Peyer's patch (tissue), 4 donors: ENCODE results near the gene KIR2DL4. TPM values are rescaled to one million over a fixed set of nuclear protein-coding genes. Genes with fewer than 3 reads are reported as not detected.
"Not testable (repeated sequence)": the region's sequence is repeated elsewhere in the genome, so short reads cannot be mapped to it uniquely, and the experiment has no call there.

ENCODE experiments used
- DNase-seq, 3 donors: peaks; one replicate each; pipeline ENCODE4 v3.0.0-alpha.2; 2017 to 2019
- H3K27ac ChIP-seq, 4 donors: fragments of 200-600 bp; sonication (generic); one replicate each; pipeline ENCODE4 v1.5.1; 2016 to 2019
- H3K27me3 ChIP-seq, 2 donors: fragments of 200-600 bp; sonication (generic); one replicate each; pipeline ENCODE4 v1.5.1; 2019
- H3K36me3 ChIP-seq, 3 donors: fragments of 200-600 bp; sonication (generic); one replicate each; pipeline ENCODE4 v1.5.1; 2016 to 2019
- H3K4me1 ChIP-seq, 4 donors: fragments of 200-600 bp; sonication (generic); one replicate each; pipeline ENCODE4 v1.5.1; 2016 to 2019
- H3K4me3 ChIP-seq, 4 donors: fragments of 200-600 bp; sonication (generic); 1 replicate in 3 of 4; 2 replicates in 1 of 4; pipeline ENCODE4 v1.5.1; 2016 to 2019; ENCODE audit warnings: mild to moderate bottlenecking in 1 of 4
- H3K9me3 ChIP-seq, 4 donors: fragments of 200-600 bp; sonication (generic); one replicate each; pipeline ENCODE4 v1.5.1; 2016 to 2019; ENCODE audit warnings: mild to moderate bottlenecking in 1 of 4
- POLR2A ChIP-seq, 2 donors: fragments of 450-650 bp; IDR thresholded peaks; one replicate each; pipeline ENCODE4 v1.5.1; 2017; ENCODE audit warnings: antibody characterized with exemption in 2 of 2, mild to moderate bottlenecking in 2 of 2, moderate library complexity in 2 of 2
- total RNA-seq, 4 donors: library from RNA; depleted of rRNA; stranded (reverse); fragments of >200 nt; gene quantifications; one replicate each; pipeline ENCODE4 v1.1.0, GENCODE V29; 2016
- TF ChIP-seq, protein P1 (sequence below), 6 experiments: fragments of 450-650 bp in 4 of 6; fragments of 200-600 bp in 2 of 6; sonication (generic) in 1 of 6; IDR thresholded peaks; one replicate each; pipeline ENCODE4 v1.5.1; 2017 to 2019; ENCODE audit warnings: antibody characterized with exemption in 6 of 6, mild to moderate bottlenecking in 3 of 6, moderate library complexity in 1 of 6

Gene KIR2DL4
- total RNA-seq, 4 donors from 2014 or later: 2.0 TPM; not detected in 3

DNA sequence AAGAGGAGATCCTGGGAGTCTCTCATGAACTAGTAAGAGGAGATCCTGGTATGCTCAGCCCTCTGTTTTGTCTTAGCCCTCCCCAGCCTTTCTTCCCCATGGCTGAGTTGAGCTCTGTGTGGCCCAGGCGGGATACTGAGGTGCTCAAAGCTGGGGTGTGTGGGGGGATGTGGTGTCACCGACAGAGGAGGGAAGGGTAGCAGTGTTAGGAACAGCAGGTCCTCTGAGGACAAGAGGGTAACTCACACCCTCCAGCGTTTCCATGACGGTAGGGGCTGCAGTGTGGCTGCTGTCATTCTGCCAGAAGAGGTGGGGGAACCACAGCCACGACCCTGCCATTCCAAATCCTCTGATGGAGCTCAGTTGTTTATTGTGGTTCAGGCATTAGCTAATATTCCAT lies 691 bp downstream of the KIR2DL4 start:
- no peak overlapping the region for H3K4me3 ChIP-seq
- H3K36me3 ChIP-seq: no peaks in the 10 kb centered on the region
- no peaks in the 10 kb centered on the region for H3K9me3 ChIP-seq
- H3K27me3 ChIP-seq: no peaks in the 10 kb centered on the region
- TF ChIP-seq, protein P1, sequence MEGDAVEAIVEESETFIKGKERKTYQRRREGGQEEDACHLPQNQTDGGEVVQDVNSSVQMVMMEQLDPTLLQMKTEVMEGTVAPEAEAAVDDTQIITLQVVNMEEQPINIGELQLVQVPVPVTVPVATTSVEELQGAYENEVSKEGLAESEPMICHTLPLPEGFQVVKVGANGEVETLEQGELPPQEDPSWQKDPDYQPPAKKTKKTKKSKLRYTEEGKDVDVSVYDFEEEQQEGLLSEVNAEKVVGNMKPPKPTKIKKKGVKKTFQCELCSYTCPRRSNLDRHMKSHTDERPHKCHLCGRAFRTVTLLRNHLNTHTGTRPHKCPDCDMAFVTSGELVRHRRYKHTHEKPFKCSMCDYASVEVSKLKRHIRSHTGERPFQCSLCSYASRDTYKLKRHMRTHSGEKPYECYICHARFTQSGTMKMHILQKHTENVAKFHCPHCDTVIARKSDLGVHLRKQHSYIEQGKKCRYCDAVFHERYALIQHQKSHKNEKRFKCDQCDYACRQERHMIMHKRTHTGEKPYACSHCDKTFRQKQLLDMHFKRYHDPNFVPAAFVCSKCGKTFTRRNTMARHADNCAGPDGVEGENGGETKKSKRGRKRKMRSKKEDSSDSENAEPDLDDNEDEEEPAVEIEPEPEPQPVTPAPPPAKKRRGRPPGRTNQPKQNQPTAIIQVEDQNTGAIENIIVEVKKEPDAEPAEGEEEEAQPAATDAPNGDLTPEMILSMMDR (IDR thresholded peaks at IDR 0.05): no peak
- TF ChIP-seq POLR2A (IDR thresholded peaks at IDR 0.05): no peak
- H3K27ac ChIP-seq: no peak overlapping the region
- DNase-seq: no peak
- no peaks in the 10 kb centered on the region for H3K4me1 ChIP-seq

DNA sequence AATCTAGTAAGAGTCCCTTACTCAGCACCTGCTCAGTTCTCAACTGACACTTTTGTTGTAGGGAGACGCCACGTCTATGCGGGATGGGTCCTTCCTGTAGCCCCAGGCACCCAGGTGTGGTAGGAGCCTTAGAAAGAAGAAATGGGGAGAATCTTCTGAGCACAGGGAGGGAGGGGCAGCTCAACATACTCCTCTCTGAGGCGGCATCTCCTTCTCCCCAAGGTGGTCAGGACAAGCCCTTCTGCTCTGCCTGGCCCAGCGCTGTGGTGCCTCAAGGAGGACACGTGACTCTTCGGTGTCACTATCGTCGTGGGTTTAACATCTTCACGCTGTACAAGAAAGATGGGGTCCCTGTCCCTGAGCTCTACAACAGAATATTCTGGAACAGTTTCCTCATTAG lies 1.2 kb downstream of the KIR2DL4 start:
- no peak for DNase-seq

DNA sequence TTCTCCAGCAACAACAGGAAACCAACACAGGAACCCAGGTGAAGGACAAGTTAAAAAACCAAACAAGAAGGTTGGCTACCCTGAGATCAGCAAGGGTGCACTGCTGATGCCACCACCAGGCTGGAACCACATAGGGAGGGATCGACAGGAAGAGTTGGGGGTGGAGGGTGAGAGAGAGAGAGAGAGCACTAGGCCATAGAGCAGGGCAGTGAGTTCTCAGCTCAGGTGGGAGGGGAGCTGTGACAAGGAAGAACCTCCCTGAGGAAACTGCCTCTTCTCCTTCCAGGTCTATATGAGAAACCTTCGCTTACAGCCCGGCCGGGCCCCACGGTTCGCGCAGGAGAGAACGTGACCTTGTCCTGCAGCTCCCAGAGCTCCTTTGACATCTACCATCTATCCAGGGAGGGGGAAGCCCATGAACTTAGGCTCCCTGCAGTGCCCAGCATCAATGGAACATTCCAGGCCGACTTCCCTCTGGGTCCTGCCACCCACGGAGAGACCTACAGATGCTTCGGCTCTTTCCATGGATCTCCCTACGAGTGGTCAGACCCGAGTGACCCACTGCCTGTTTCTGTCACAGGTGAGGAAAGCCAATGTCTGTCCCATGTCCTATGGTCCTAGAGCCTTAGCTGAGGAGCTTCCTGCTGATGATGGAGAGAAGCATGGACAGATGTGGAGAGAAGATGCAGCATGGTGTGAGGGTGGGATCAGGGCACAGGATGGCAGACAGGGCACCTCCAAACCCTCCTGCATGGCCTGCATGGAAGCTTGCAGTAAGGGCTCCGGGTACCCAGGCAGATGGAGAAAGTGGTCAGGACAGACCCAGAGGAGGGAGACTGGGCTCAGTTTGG lies 2.5 kb downstream of the KIR2DL4 start:
- no peaks in the 10 kb centered on the region for H3K4me1 ChIP-seq
- no peak overlapping the region for H3K27ac ChIP-seq
- no peaks in the 10 kb centered on the region for H3K27me3 ChIP-seq
- no peak for TF ChIP-seq POLR2A (IDR thresholded peaks at IDR 0.05)
- TF ChIP-seq, protein P1 (IDR thresholded peaks at IDR 0.05): no peak
- no peak overlapping the region for H3K4me3 ChIP-seq
- H3K9me3 ChIP-seq: no peaks in the 10 kb centered on the region
- DNase-seq: no peak
- H3K36me3 ChIP-seq: no peaks in the 10 kb centered on the region

More for the DNA sequence above, 1.2 kb downstream of the KIR2DL4 start:
- H3K9me3 ChIP-seq: no peaks in the 10 kb centered on the region
- no peaks in the 10 kb centered on the region for H3K27me3 ChIP-seq
- H3K27ac ChIP-seq: no peak overlapping the region
- H3K36me3 ChIP-seq: no peaks in the 10 kb centered on the region
- no peaks in the 10 kb centered on the region for H3K4me1 ChIP-seq
- H3K4me3 ChIP-seq: no peak overlapping the region
- TF ChIP-seq, protein P1 (IDR thresholded peaks at IDR 0.05): no peak
- TF ChIP-seq POLR2A (IDR thresholded peaks at IDR 0.05): no peak

DNA sequence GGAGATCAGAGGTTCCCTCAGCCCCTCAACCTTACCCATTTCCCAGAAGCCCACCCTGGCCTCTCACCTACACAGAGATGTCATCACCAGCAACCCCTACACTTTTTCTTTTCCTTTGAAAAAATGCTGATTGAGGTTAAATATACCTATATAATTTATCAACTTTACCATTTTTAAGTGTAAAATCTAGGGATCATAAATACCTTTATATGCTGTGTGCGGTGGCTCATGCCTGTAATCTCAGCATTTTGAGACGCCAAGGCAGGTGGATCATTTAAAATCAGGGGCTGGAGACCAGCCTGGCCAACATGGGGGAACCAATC lies 3.1 kb downstream of the KIR2DL4 start:
- H3K36me3 ChIP-seq: no peaks in the 10 kb centered on the region
- H3K9me3 ChIP-seq: no peaks in the 10 kb centered on the region
- no peak overlapping the region for H3K27ac ChIP-seq
- no peak for TF ChIP-seq POLR2A (IDR thresholded peaks at IDR 0.05)
- TF ChIP-seq, protein P1 (IDR thresholded peaks at IDR 0.05): no peak
- H3K4me1 ChIP-seq: no peaks in the 10 kb centered on the region
- no peak overlapping the region for H3K4me3 ChIP-seq
- no peaks in the 10 kb centered on the region for H3K27me3 ChIP-seq
- DNase-seq: no peak

DNA sequence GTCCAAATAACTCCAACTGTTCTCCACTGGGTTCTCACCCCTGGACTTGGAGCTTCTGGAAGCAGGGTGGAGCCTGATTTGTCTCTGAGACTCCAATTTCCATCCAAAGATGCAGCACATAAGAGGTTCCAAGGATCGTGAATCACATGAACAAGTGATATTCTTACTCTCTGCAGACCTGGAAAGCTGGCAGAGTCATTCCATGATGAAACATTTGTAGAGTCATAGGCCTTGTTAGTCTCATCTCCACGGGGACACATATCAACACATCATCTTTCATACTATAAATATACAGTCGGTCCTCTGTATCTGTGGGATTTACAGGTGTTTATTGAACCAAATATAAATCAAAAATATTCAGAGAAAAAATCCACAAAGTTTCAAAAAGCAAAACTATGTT lies 11.2 kb downstream of the KIR2DL4 start:
- H3K4me3 ChIP-seq, H3K27ac ChIP-seq, H3K27me3 ChIP-seq, H3K36me3 ChIP-seq, DNase-seq, H3K9me3 ChIP-seq, H3K4me1 ChIP-seq: not testable (repeated sequence)

DNA sequence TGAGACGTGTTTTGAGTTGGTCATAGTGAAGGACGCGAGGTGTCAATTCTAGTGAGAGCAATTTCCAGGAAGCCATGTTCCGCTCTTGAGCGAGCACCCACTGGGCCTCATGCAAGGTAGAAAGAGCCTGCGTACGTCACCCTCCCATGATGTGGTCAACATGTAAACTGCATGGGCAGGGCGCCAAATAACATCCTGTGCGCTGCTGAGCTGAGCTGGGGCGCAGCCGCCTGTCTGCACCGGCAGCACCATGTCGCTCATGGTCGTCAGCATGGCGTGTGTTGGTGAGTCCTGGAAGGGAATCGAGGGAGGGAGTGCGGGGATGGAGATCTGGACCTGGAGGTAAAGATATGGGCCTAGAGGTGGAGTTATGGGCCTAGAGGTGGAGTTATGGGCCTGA lies 12.8 kb downstream of the KIR2DL4 start, which contains the start of gene KIR3DL1:
KIR3DL1 (plus strand) TSS at position 218 of the 400 bp plus-strand sequence.
- not testable (repeated sequence) for H3K9me3 ChIP-seq, H3K36me3 ChIP-seq, H3K27ac ChIP-seq, DNase-seq, H3K4me3 ChIP-seq, H3K27me3 ChIP-seq, H3K4me1 ChIP-seq
